HG02970 (cell line): Measurements from ENCODE around the gene SLC38A8.

Experiments
- ATAC-seq: cut with Tn5 transposase; IDR thresholded peaks from one replicate; pipeline ENCODE4 v1.9.1; 2021; ENCODE audit warnings: mild to moderate bottlenecking, moderate library complexity, moderate number of reproducible peaks; ENCODE audit not compliant: unreplicated experiment, low FRiP score

Gene SLC38A8

DNA sequence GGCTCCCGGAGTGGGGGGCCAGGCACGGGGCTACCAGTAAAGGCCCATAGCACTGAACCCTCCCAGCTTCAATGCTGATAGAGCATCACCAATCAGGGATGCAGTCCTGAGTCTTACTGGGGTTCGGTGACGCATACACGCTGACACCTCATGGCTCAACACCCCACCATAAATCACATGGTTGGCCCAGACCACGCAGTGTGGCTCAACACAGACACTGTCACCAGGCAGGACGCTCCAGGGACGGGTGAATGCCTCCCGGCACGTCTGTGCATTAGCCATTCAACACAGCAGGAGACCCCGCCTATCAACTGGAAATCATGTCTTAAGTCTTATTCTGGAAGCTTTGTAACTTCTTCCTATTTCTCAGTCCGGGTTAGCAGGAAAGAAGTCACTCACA, 39.6 kb downstream of the SLC38A8 start:
- no peak for ATAC-seq

DNA sequence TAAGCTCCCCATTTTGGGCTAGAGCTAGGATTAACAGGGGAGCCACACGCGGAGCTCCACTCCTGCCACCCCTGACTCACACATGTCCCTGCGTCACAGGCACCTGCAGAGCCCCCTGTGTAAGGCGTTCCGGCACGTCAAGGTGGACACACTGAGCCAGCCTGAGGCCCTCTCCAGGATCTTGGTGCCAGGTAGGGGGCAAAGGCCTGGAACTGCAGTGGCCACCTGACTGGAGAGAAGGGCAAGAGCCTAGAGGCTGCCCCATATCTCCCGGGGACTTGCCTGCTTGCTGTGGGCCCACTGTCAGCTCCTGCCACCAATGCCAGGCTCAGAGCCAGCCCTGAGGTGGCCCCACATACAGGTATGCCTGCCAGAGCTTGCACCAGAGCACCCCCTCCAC, 40.9 kb downstream of the SLC38A8 start:
- no peak for ATAC-seq

DNA sequence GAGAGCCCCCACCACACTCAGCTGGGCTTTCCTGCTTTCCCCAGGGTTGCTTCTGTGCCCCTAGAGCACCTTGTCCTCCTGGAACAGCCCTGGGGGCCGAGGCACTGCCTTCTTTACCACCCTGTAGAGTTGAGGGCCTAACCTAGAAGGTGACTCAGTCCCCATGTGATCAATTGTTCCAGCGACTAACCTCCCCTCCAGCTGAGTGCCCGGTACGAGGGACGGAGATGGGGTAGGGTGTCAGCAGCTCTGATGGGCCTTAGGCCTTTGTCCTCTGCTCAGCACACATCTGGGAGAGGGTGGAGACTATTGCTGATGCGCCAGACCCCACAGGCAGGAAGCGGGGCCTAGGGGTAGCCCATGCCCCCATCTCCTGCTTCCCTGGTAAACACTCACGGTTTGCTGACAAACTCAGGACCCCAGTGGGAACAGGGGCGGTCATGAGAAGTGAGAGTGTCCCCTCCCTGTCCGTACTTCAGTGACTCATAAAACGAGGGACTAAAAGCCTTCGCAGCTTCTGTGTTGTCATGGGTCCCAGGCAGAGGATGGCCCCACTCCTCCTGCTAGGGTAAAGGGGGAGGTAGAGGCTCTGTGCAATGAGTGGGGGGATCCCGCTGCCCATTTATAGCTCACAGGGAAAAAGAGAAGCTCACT, 41.5 kb downstream of the SLC38A8 start:
- ATAC-seq, result no peak

DNA sequence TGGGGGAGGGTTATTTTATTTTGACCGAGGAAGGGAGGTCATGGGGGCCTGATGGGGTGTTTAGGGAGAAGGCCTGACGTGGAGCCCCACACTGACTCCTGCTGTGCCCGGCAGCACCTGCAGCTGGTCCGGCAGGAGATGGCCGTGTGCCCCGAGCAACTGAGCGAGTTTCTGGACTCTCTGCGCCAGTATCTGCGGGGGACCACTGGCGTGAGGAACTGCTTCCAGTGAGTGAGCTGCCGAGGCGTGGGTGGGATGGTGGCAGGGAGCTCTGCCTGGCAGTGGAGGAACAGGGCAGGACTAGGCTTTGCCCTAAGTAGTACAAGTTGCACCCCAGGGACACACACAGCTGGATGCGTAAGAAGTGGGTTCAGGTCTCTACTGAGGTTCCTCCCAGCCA, 44.5 kb downstream of the SLC38A8 start:
- ATAC-seq, result no peak

DNA sequence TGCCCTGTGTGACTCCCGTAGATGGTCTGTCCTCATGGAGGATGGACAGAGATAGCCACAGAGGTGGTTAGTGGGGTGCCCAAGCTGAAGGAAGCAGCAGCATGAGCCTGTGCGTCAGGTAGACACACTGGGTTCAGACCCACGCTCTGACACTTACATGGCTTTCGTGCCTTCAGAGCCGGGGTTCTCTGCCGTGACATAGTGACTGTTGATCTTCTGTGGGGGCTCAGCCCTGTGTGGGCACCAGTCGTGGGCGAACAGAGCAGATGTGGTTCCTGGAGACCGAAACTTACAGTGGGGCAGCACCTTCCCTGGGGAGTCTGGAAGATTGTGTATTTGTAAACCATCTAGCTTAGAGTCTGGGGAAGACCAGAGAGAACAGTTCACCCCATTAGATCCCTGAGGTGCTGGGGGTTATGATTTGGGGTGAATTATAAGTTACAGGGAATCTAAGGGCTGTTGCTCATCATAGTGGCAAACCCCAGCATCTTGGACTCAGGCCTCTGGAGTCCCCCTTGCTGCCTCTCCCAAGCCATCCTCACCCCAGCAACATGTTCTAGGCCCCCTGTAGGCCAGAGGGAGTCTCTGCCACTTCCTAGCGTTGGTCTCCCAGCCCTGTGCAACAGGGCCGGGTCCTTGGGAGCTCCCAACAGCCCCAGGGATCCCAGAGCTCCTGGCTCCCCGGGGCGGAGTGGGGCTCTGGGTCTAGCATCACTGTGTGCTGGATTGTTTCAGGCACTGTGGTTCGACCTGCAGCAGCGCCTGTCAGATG, 45.9 kb downstream of the SLC38A8 start:
- ATAC-seq, result no peak

DNA sequence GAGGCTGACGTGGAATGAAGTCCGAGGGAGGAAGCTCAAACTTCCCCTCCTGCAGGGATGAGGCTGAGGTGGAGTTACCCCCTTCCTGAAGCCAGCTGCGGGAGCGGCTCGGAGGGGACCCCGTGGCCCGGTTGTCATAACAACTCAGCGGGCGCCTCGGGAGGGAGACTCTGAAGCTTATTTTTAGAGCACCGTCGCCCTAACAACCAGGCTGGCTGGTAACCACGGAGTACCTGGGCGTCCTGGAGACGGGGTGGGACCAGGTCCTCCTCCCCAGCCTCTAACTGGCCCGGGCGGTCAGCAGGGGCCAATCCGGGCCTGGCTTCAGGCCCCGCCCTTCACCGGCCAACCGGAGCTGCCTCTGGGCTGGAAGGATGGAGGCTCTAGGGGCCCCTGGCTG, 46.8 kb downstream of the SLC38A8 start:
- ATAC-seq, result no peak

- no peak for ATAC-seq
Measured at GRCh38 chr16:83994703-83995102, 47.9 kb downstream of the SLC38A8 start.

- no peak for ATAC-seq
Measured at GRCh38 chr16:83994087-83994486, 48.5 kb downstream of the SLC38A8 start.

DNA sequence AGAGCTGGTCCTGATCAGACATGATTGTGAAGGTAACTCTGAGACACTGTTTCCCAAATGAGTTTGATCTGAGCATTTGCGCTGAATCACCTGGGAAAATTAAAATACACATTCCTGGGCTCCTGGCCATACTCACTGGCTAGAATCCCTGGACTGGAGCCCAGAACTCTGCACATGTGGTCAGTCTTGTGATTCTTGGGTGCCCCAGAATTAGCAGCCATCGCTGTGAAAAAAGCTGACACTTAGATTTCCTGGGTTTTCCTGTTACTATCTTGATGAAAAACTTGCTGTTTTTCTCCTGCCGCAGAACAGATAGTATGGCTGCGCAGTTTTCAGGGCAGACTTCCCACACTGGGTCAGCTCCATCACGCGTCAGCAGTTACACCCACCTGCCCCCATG, 50.0 kb downstream of the SLC38A8 start:
- ATAC-seq, result no peak

DNA sequence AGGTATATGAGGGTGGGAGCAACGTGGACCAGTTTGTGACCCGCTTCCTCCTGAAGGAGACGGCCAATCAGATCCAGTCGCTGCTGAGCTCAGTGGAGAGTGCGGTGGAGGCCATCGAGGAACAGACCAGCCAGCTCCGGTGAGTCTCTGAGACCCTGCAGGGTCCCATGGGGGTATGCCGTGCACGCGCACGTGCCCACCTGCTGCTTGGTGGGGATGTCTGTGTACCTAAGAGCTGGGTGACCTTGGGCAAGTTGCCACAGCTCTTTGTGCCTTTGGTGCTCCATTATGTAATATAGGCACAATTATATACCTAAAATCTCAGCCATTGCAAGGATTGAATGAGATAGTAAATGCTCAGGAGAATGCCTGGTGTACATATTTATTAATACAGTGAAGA, 52.1 kb downstream of the SLC38A8 start:
- no peak for ATAC-seq

GRCh38 chr16:83989300-83989699, 53.3 kb downstream of the SLC38A8 start:
- ATAC-seq, result no peak

DNA sequence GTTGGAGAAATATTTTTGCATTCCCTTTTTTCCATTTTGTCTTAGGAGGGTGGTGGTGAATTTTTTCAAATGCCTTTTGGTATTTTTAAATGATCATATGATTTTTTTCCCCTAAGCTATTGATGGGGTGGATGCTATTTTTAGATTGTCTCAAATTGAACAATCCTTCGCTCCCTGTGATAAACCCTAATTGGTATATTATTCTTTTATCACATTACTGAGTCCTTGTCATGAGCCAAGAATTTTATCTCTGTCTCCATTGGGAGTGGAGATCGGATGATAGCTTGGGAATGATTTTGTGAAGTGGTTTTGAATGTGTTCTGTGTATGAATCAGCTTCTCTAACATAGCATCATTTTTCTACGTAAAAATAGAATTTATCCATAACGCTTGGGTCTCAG, 59.1 kb downstream of the SLC38A8 start:
- ATAC-seq, result no peak

DNA sequence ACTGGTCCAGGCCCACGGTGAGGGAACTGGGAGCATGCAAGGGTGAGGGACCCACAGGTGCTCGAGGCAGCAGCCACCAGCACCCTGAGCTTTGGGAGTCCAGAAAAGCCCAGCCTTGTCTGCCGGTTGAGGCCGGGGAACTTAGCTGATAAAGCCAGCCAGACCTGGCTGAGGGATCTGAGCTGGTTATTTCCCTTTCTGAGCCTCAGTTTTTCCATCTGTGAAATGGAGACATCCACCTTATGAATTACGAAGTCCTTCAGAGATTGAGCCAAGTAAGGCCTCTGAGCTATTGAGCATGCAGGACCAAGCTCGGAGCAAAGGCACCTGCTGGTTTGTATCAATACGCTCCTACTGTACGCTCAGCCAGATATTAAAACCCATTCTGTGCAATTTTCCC, 60.8 kb downstream of the SLC38A8 start:
- ATAC-seq, result no peak

DNA sequence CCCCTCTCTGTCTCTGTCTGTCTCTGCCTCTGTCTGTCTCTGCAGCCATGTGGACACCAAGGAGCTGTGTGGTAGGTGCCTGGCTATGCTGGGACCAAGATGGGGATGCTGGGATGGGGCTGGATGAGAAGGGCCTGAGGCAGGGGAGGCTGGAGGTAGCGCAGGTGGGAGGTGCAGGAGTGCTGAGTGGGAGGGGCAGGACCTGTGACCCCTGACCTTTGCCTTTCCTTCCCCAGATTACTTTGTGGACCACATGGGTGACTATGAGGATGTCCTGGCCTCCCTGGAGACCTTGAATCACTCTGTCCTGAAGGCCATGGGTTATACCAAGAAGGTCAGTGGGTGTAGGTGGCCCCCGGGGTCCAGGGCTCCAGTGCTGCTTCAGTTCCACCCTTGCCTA, 61.8 kb downstream of the SLC38A8 start:
- ATAC-seq, result no peak

GRCh38 chr16:83979441-83979840, 63.2 kb downstream of the SLC38A8 start:
- ATAC-seq, result no peak

- no peak for ATAC-seq
Measured at GRCh38 chr16:83978401-83978904, 64.1 kb downstream of the SLC38A8 start.

DNA sequence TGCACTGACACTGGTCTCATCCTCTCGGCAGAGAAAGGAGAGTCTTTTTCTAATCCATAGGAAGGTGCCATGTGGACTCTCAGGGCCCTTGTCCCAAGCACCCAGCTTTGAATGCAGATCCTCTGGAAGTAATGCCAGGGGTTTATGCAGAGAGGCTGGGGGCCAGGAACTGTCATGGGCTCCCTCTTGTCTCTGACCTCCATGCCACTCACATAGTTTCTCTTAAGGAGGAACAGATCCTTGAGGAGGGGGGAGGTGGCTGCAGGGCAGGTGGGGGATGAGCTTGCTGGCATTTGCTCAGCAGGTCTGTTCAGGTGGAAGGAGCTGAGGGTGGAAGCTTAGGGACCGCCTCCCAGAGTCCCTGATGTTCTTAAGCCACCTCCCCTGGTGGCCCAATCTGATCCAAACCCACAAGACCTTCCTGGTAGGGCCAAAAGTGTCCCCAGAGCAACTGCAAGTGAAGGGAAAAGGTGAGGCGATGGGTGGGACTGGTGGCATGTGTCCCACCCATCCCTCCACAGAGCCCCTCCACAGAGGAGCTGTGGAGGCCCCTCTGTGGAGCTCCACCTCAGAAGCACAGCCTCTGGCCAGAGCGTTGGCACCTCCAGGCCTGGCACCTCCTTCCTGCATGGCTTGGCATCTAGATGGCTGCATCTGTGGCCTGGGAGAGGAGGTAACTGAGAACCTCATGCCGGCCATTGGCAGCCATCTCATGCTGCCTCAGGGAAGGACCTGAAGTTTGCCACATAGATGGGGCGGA, 65.4 kb downstream of the SLC38A8 start:
- no peak for ATAC-seq

GRCh38 chr16:83975590-83976260, 66.9 kb downstream of the SLC38A8 start:
- ATAC-seq, result no peak

DNA sequence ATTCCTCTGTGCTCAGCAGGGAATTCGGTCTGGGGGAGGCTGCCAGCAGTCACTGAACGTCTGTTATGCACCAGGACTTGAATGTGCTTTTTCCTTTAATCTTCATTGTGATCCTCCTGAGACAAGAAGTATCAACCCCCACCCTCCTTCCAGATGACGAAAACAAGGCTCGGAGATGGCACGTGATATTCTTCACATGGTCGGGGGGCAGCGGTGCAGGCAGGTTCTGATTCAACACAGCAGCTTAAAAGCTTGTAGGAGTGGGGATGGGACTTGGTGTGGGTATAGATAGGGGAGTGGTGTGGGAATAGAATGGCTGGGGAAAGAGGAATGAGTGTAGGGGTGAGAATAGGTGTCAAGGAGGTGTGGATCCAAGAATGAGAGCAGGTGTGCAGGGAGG, 68.1 kb downstream of the SLC38A8 start:
- no peak for ATAC-seq

- no peak for ATAC-seq
Measured at GRCh38 chr16:83973581-83974385, 68.8 kb downstream of the SLC38A8 start.
